Parathyroid adenoma (tissue), 2 donors: ENCODE measurements around the gene MZF1.

Experiments
- H2AFZ ChIP-seq: fragments of 300-600 bp; sonication (generic); one replicate; pipeline ENCODE4 v1.7.0; 2017; ENCODE audit warnings: antibody characterized with exemption, mild to moderate bottlenecking
- H3K27ac ChIP-seq: fragments of 300-600 bp; sonication (generic); one replicate; pipeline ENCODE4 v1.7.0; 2017
- H3K27me3 ChIP-seq: fragments of 300-600 bp; sonication (generic); one replicate; pipeline ENCODE4 v1.7.0; 2017; ENCODE audit warnings: low read length; ENCODE audit not compliant: control insufficient read depth, insufficient read depth
- H3K36me3 ChIP-seq: fragments of 300-600 bp; sonication (generic); one replicate; pipeline ENCODE4 v1.7.0; 2017; ENCODE audit warnings: low read length; ENCODE audit not compliant: control insufficient read depth, insufficient read depth
- H3K4me1 ChIP-seq: fragments of 300-600 bp; sonication (generic); one replicate; pipeline ENCODE4 v1.7.0; 2017; ENCODE audit warnings: control low read depth
- H3K4me2 ChIP-seq: fragments of 300-600 bp; sonication (generic); one replicate; pipeline ENCODE4 v1.7.0; 2017; ENCODE audit warnings: low read length
- H3K4me3 ChIP-seq: fragments of 300-600 bp; sonication (generic); one replicate; pipeline ENCODE4 v1.7.0; 2017; ENCODE audit warnings: low read depth, low read length
- H3K79me2 ChIP-seq: fragments of 300-600 bp; sonication (generic); one replicate; pipeline ENCODE4 v1.7.0; 2017; ENCODE audit warnings: control low read depth
- H3K9ac ChIP-seq: fragments of 300-600 bp; sonication (generic); one replicate; pipeline ENCODE4 v1.7.0; 2017; ENCODE audit warnings: mild to moderate bottlenecking
- H3K9me3 ChIP-seq: fragments of 300-600 bp; sonication (generic); one replicate; pipeline ENCODE4 v1.7.0; 2017; ENCODE audit warnings: low read length; ENCODE audit not compliant: control insufficient read depth
- CTCF ChIP-seq: fragments of 300-600 bp; sonication (generic); IDR thresholded peaks from one replicate; pipeline ENCODE4 v1.7.0; 2017; ENCODE audit warnings: antibody characterized with exemption, mild to moderate bottlenecking
- donor health status: primary hyperparathyroidism.

MZF1 gene

GRCh38 chr19:58584498-58585441, 11.6 kb upstream of the MZF1 start:
- no peaks in the 10 kb centered on the region for H3K36me3 ChIP-seq
- H3K27ac ChIP-seq = peak overlapping the region; percentile 1
- peaks cover 4% of the 10 kb centered on the region for H3K4me1 ChIP-seq
- no peak overlapping the region for H3K4me2 ChIP-seq
- H3K9ac ChIP-seq = no peak overlapping the region
- no peak overlapping the region for H2AFZ ChIP-seq
- H3K4me3 ChIP-seq = no peak overlapping the region
- no peaks in the 10 kb centered on the region for H3K27me3 ChIP-seq
- TF ChIP-seq CTCF = no peak
- peaks cover 20% of the 10 kb centered on the region for H3K79me2 ChIP-seq
- H3K9me3 ChIP-seq = no peaks in the 10 kb centered on the region

GRCh38 chr19:58582985-58583384, 9.8 kb upstream of the MZF1 start:
- no peak overlapping the region for H3K27ac ChIP-seq
- no peak for TF ChIP-seq CTCF

GRCh38 chr19:58581227-58582141, 8.3 kb upstream of the MZF1 start:
- Histone ChIP-seq H3K4me1 (peaks cover 7% of the 10 kb centered on the region), H3K79me2 (peaks cover 25% of the 10 kb centered on the region), H3K36me3 (no peaks in the 10 kb centered on the region), H3K9ac (no peak overlapping the region), H3K9me3 (no peaks in the 10 kb centered on the region), H3K4me2 (no peak overlapping the region), H3K27ac (no peak overlapping the region), H2AFZ (no peak overlapping the region), H3K4me3 (peak overlapping the region; percentile 6), H3K27me3 (no peaks in the 10 kb centered on the region)
- TF ChIP-seq CTCF = peak; percentile 97

More at GRCh38 chr19:58582985-58583384, 9.8 kb upstream of the MZF1 start:
- Histone ChIP-seq H3K36me3 (no peaks in the 10 kb centered on the region), H3K4me3 (no peak overlapping the region), H3K79me2 (peaks cover 25% of the 10 kb centered on the region), H3K4me2 (no peak overlapping the region), H3K9ac (no peak overlapping the region), H3K9me3 (no peaks in the 10 kb centered on the region), H3K27me3 (no peaks in the 10 kb centered on the region), H2AFZ (no peak overlapping the region), H3K4me1 (peaks cover 7% of the 10 kb centered on the region)

- H2AFZ ChIP-seq = no peak overlapping the region
- H3K9me3 ChIP-seq = no peaks in the 10 kb centered on the region
- H3K9ac ChIP-seq = no peak overlapping the region
- no peak overlapping the region for H3K27ac ChIP-seq
- no peak for TF ChIP-seq CTCF
- H3K4me3 ChIP-seq = no peak overlapping the region
- no peak overlapping the region for H3K4me2 ChIP-seq
- no peaks in the 10 kb centered on the region for H3K27me3 ChIP-seq
- H3K4me1 ChIP-seq = peaks cover 3% of the 10 kb centered on the region
- H3K36me3 ChIP-seq = no peaks in the 10 kb centered on the region
- peaks cover 25% of the 10 kb centered on the region for H3K79me2 ChIP-seq
Observed at GRCh38 chr19:58579473-58580142, 6.5 kb upstream of the MZF1 start.
